CD4-positive, alpha-beta T cell treated with Interleukin-6 at 100 ng/mL for 8 hours (primary cell): Measurements from ENCODE around the gene GLOD4.
"Not testable (repeated sequence)": the region's sequence is repeated elsewhere in the genome, so short reads cannot be mapped to it uniquely, and the experiment has no call there.

Experiments used
- DNase-seq: peaks from one replicate; pipeline ENCODE4 v3.0.0-alpha.2; 2020; ENCODE audit warnings: mixed read lengths, low spot score

GLOD4 gene

DNA sequence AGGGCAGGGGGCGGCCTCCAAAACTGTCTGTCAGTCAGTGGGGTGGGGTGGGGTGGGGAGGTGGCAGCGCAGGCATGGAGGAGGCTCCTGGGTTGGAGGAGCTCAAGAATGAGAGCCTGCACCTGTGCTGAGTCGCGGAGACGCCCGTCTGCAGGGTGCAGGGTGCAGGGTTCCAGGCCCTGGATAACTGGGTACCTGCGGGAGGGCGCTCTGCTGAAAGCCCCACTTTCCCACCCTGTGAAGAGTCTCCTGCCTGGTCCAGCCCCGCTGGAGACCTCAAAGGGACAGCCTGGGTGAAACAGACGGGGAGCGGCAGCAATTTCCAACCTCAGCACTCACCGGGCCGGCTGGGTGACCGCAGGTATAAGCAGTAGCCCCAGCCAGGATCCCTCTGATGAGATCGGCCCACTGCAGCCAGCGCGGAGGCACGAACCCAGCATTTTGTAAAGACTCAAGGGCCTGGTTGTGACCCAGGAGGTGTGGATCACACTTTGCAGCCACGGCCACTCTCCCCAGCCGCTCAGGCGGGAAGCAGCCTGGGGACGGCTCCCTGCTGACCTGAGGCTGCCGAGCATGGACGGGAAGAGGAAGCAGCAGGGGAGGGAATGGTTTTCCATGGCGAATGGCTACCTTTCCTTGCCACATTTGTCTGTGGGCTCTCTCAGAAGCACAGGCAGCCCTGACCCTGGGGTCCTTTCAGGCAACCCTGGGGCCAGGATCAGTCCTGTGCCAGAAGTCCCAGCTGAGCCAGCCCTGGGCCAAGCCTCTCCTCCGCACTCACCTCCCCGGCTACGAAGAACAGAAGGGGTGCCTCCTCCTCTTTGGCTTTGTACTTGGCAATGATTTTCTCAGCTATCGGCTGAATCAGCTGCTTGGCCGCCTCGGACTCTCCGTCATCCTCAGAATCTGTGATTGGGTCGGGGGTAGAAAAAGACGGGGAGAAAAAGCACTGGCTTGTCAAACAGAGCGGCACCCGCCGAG is 21.1 kb upstream of the GLOD4 start:
- DNase-seq = no peak

DNA sequence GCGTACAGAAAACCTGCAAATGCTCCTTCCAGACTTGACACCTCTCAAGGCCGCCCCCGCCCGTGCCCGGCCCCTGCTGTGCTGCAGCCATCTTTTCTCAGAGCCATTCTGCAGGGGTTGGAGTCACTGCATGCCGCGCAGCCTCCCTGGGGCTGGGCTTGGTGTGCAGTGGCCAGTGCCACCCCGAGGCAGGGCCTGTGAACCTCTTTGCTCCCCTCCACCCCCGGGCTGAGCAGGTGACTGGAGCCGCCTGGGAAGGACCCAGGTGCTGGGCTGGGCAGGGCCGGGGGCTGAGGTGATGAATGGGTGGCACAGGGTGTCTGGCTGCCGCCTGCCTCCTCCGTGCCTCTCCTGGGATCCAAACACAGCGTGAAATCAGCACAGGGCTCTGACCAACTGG is 20.4 kb upstream of the GLOD4 start:
- no peak for DNase-seq

DNA sequence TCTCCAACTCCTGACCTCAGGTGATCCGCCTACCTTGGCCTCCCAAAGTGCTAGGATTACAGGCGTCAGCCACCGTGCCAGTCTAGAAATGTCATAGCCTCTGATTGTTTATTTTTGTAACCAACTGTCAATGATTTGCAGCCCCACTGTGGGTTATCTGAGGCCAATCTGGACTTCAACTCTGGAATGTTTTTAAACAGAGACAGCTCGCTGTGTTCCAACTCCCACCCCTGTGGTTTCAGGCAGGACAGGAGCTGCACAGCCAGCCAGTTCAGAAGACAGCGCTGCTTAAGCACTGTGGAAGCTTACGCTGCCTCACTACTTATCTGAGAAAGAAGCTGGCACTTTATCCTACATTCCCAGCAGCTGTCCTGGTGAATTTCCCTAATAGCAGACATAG is 19.6 kb upstream of the GLOD4 start:
- no peak for DNase-seq

DNA sequence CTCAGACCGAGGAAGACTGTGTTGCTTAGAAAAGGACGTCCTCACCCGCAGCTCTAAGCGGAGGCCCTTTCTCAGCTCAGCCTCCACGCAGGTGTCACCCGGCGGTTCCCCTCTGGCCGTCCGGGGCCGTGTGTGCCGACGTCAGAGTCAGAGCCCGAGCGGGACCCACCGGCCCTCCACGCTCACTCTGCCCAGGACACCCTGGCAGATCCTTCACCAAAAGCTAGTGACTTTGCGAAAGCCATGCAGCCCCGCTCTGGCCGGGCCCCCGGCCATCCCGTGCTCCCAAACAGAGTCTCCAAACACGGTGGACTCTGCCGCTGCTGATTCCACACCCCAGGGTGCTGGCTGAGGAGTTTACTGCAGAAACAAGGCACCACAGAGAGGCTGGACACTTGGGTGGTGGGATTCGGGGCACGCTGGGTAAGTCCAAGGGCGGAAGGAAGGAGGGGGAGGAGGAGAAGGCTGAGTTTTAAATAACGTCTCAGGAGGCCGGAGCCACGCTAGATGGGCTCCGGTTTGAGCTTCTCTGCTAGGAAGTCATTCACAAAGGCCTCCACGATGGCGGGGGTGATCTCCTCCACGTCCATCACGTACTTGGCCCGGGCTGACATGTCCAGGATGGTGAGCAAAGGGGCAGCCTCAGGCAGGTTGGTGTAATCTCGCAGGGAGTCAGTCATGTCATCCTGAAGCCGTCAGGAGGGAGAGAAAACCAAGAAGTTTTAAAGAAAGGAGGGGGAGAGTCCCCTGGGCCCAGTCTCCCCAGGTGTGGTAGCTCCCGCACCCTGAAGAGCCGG is 18.6 kb upstream of the GLOD4 start:
- DNase-seq = no peak

DNA sequence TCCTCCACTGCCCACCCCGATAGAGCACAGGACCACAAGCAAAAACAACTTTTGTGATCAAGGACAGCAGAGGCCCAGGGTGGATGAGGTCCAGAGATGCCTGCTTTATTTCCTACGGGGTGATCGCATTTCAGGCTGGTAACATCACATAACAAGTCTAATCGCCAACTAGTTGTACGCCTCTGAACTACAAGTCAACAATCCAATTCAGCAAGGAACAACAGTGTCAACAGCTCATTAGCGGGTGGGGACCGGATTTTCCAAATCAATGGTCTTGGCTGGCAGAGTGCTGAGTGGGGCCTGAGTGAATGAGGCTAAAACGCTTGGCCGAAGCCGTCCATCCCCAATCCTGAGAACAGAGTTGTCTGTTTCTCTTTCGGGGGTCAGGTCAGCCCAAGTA is 17.2 kb upstream of the GLOD4 start:
- no peak for DNase-seq

DNA sequence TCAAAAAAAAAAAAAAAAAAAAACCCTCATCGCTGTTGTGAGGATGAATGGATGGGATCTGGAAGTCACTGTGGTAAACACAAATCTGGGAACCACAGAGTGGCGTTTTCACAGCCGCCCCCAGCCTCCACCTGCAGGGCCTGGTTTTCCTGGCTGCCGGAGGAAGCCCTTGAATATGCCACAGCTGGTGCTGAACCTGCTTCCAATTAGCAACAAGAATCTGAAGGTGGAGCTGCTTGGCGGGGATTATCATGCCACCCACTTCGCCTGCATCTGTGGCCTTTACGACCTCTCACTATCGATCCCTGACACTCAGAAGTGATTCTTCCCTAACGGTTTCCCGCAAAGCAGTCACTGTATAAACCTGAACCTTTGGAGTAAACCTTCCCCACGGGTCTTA is 16.2 kb upstream of the GLOD4 start:
- no peak for DNase-seq

DNA sequence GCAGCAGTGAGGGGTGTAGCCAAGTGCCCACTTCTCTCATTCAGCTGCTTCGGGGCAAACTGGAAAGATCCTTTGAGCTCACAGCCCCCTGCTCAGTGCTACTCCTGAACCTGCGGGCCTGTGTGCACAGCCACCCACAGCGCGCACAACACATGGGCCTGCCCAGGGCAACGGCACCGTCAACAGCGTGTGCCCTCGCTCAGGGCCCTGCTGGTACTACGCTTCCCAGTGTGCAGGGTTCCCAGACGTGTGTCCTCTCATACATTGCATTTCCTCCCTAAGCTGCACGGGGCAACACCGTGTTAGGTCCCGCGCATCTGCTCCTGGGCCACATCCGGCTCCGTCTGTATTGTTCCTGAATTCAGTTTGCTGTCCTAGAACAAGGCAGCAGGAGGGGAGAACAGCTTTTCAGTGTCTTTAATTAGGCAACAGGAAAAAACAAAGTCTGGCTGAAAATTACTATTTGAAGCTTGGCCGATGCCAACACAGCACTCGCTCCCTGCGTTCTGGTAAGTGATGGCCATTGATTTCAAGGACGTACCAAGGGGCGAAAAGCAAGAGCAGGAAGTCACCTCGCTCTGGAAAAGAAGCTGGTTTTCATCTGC is 15.3 kb upstream of the GLOD4 start:
- no peak for DNase-seq

DNA sequence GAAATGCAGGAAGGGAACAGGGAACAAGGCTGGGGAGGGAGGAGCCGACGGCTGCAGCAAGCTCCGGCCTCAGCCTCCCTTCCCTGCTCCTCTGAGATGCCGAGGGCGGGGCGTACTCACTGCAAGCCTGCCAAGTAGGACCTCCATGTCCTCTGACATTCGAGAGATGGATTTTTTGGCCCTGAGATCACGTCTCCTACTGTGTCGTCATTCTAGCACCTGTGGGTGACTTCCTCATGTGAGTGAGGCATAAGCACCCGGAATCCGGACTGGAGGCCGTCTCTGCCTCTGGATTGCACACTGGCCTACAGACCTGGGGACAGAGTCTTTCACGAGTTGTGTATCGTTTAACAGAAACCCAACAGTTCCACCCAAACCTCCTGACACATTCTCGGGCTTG is 14.5 kb upstream of the GLOD4 start:
- no peak for DNase-seq

DNA sequence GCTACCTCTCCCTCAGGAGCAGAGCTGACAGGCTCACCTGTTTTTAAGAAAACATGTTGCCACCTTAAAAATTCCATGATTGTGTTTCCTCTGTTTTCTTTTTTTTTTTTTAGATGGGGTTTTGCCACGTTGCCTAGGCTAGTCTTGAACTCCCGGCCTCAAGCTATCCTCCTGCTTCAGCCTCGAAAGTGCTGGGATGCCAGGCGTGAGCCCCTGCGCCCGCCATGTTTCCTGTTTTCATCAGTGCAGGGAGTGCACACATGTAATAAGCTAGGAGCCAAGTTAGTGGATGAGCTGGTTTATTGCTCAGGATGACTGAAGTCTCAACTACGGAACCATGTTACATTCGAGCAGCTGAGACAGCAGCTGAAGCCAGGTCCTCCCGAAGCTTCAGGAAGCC is 13.6 kb upstream of the GLOD4 start:
- DNase-seq = no peak

DNA sequence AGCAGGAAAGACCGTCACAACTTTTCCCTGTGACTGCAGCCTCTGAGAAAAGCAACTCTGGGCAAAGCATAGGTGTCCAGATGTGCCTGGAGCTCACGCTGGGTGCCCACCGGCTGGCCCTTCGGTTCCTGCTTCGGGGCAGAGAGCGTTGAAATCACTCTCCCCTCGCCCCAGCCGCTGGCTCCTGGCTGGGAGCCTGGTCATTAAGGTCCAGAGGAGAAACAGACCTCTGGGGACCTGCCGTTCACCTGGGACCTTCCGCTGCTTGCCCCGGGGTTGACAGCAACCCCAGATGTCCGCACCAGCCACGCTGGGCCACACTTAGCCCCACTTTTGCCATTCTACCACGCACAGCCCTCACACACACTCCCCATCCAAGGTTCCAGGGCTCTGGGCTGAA is 13.2 kb upstream of the GLOD4 start:
- no peak for DNase-seq

DNA sequence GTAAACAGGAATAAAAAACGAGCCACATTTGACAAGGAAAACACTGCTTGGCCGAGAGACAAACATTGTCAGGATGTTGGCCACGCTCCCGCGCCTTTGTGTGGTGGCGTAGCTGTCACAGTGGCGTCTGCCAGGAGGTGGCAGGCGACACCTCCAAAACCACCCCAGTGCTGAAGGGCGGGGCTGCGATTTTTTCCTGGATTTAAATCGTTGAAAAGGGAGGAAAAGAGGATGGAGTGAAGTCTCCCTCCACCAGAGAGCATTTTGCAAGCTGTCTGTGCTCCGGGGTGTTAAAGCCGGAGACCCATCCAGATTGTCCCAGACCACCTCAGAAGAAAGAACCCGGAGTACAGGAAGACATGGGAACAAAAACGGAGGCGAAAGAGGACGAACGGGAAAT is 12.8 kb upstream of the GLOD4 start:
- peak; percentile 29 for DNase-seq

DNA sequence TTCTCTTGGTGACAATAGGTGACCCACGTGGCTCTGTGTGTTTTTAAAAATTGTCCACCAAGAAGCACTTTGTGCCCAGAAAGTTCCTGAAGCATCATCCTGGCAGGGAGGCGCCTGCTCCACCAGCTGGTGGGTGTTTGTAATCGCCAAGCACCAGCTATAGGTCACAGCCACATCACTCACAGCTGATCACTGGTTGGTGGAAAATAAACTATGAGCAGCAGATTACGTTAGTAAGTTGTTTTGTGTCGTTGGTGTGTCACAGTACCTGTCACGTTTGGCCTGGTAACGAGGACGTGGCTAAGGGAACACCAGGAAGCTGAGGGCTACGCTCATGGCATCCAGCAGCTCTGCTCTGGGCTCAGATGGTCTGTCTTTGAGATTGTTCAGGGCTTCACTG is 10.2 kb upstream of the GLOD4 start:
- DNase-seq = no peak

DNA sequence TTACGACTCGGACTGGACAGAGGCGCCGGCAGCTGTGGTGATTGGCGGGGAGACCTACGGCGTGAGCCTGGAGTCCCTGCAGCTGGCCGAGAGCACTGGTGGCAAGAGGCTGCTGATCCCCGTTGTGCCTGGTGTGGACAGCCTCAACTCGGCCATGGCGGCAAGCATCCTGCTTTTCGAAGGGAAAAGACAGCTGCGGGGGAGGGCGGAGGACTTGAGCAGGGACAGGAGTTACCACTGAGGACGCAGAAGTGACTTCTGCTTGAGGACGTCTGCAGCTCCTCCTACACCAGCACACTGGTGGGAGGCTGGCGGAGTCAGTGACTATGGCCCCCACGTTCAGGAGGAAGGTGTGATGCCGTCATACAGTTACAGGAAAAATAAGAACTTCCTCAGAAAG is 9.7 kb upstream of the GLOD4 start:
- DNase-seq = no peak

DNA sequence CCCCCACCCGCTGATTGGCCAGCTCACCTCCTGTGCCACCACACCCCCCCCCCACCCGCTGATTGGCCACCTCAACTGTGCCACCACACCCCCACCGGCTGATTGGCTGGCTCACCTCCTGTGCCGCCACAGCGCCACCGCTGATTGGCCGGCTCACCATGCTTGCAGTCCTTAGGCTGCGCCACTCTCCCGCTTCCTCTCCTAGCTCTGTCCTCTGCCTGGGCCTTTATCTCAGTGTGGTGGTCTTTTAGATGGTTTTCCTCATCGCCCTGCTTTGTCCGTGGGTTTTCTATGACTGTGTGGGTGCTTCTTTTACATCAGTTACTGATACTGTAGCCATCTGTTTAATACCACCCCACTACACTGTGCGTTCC is 8.8 kb upstream of the GLOD4 start:
- DNase-seq = not testable (repeated sequence)

DNA sequence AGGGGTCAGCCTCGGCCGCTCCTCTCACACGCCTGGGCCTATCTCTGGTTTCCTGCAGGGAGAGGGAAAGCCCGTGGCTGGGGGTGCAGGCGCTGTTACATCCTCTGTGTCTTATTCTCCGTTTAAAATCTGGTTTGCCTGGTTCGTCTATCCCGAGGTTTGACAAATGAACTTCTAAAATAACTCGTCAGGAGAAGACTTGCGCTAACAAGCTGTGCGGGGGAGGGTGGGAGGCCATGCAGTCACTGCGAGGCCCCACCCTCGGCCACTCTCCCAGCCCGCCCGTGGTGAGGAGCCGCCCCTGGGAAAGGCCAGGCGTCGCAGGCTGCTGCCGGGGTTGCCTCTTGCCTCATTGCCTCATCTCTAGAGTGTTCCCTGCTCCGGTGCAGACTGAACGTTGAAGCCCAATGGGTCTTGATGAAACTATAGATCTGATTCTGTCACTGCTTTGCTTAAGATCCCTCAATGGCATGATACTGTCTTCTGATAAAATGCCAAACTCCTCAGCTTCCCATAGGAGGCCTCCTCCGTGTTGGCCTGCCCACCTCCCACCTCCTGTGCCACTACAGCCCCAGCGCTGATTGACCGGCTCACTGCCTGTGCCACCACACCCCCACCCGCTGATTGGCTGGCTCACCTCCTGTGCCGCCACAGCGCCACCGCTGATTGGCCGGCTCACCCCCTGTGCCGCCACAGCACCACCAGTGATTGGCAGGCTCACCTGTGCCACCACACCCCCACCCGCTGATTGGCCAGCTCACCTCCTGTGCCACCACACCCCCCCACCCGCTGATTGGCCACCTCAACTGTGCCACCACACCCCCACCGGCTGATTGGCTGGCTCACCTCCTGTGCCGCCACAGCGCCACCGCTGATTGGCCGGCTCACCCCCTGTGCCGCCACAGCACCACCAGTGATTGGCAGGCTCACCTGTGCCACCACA is 8.1 kb upstream of the GLOD4 start:
- DNase-seq = not testable (repeated sequence)

DNA sequence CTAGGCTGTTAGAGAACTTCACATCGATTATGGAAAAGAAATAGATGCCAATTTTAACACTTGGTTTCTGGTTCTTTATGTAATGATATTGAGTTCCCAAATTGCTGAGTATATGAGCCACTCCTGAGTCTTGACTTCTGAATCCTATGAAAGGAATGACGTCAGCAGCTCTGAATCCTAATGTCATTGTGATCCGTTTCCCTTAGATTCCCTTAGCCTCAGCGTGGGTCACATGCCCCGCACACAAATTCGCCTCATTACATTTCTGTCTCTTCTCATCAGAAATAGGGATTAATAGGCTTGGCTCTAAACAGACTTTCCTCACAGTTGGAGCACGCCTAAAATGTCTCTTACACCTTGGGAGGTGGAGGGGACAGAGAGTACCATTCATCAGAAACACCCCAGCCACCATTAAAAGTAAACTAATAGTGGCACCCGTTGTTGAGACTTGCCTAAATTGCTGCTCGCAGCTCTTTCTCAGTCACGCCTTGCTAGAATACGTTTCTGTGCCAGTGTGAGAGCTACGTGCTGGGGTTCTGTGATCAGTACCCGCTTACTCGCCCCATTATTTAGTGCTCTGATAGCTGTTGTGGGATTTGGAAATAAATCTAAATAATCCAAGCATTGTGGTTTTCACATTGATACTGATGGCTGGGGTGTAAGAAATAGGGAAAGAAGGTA is 7.2 kb upstream of the GLOD4 start:
- no peak for DNase-seq

DNA sequence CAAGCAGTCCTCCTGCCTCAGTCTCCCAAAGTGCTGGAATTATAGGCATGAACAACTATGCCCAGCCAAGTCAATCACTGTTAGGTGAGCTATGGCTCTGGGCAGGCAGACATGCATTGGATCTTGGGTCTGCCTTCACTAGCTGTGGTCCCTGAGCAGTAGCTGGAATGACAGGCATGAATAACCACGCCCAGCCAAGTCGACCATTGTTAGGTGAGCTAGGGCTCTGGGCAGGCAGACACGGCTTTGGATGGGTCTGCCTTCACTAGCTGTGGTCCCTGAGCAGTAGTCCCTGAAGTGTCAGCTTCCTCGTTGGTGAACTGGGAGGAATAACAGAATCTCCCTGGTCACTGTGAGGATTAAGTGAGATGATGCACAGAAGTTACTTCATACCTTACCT is 6.5 kb upstream of the GLOD4 start:
- no peak for DNase-seq

DNA sequence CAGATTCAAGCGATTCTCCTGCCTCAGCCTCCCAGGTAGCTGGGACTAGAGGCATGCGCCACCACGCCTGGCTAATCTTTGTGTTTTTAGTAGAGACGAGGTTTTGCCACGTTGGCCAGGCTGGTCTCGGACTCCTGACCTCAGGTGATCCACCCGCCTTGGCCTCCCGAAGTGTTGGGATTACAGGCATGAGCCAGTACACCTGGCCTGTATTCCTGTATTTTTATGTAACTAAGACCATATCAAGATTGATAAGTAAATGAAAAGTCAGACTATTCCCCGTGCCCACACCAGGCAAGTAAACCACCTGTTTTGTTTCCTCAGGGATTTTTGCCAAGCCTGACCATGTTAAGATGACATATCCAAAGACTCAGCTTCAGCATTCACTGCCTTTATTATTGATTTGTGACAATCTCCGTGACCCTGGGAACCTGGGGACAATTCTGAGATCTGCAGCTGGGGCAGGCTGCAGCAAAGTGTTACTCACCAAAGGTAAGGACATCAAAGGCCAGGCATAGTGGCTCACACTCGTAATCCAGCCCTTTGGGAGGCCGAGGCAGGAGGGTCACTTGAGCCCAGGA is 5.7 kb upstream of the GLOD4 start:
- no peak for DNase-seq

DNA sequence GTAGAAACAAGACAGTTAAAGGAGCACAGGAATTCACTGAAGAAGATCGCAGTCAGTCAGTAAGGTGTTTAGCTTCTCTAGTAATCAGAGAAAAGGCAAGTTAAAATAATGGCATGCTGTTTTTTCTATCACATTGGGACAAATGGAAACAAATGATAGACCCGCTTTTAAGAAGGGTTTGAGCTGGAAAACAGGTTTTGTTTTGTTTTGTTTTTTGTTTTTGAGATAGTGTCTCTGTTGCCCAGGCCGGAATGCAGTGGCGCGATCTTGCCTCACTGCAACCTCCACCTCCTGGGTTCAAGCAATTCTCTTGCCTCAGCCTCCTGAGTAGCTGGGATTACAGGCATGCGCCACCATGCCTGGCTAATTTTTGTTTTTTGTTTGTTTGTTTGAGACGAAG is 3.8 kb upstream of the GLOD4 start:
- DNase-seq = not testable (repeated sequence)

DNA sequence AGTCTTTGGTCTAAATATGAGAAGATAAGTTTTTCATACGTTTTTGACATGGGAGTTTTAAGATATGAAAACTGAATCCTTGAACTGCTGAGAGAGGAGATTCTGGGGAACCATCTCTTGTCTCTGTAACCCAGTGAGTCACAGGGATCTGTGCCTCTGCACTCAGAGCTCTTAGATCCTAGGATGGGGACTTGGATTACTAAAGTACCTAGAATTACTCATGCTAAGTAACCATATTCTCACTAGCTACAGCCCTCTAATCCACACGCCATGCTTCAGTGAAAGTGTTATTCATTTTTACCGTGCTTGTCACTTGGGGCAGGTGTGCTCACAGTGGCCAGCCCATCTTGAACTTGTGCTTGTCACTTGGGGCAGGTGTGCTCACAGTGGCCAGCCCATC is 2.1 kb upstream of the GLOD4 start:
- no peak for DNase-seq

DNA sequence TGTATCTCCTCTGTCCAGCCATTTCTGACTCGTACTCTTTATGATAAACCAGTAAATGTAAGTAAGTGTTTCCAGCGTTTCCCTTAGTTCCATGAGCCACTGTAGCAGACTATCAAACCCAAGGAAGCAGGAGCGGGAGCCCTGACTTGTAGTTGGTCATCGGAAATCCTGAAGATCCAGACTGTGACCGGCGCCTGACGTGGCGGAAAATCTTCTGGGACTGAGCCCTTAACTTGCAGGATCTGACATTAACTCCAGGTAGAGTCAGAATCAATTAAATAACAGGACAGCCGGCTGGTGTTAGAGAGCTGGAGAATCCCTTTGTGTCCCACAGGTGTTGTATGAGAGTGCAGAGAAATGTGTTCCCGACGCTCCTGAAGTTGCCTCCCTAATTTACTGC is 4.0 kb downstream of the GLOD4 start:
- DNase-seq = no peak
